DMS53 treated with DMSO at 0.1 percent for 48 hours (cell line): Measurements from ENCODE around the gene WDR18.

ENCODE experiments used
- DNase-seq: peaks from one replicate; lab custom pipeline; 2025; ENCODE audit not compliant: unreplicated experiment; lab: John Stamatoyannopoulos, UW

WDR18 gene

GRCh38 chr19:1041272-1041834, 57.2 kb downstream of the WDR18 start:
- no peak for DNase-seq

- peak; percentile 47 for DNase-seq
Measured at GRCh38 chr19:1041835-1042685, 57.9 kb downstream of the WDR18 start.

GRCh38 chr19:1042689-1043511, 58.8 kb downstream of the WDR18 start:
- DNase-seq: no peak
